ENCODE results near the gene ACP6. TPM values are rescaled to one million over a fixed set of nuclear protein-coding genes. Genes with fewer than 3 reads are reported as not detected.

The ACP6 gene
- total and polyA plus RNA-seq, 2 of the 13 experiments (the other 11 are each of a cell fraction or from before 2014, with no cell fraction given), result 18.1 to 33.7 TPM

DNA sequence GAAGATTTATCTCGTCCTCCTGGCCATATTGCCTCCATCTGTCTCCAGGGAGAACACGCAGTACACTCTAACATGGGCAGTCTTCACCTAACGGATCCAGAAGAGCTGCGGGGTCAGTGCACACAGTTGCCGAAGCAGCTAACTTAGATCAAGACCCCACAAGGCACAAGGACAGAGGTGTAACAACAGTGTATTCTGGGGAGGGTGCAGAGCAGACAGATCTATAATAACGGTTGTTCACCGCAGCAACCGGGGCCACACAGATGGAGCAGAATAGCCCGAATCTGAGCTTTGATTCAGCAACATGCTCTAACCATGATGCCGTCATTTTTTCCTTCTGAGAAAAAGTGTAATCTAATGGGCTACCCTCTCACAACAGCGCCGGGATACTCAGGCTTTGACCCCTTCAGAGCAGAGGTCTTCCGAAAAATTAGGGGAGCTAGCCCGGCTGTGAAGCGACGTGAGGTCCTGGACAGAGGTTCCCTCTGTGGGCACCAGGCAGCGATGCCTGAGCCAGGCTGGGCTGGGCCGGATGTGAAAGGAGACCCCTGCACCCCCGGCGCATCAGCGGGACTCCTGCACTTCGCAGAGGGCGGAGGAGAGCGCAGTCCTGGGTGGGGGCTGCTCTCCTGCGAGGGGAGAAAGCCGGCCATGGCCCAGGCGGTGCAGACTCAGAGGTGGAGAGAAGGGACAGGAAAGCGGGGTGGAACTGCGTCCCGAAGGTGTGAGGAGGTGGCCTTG is 71.5 kb downstream of the ACP6 start (continued):
- TF ChIP-seq, protein P1, sequence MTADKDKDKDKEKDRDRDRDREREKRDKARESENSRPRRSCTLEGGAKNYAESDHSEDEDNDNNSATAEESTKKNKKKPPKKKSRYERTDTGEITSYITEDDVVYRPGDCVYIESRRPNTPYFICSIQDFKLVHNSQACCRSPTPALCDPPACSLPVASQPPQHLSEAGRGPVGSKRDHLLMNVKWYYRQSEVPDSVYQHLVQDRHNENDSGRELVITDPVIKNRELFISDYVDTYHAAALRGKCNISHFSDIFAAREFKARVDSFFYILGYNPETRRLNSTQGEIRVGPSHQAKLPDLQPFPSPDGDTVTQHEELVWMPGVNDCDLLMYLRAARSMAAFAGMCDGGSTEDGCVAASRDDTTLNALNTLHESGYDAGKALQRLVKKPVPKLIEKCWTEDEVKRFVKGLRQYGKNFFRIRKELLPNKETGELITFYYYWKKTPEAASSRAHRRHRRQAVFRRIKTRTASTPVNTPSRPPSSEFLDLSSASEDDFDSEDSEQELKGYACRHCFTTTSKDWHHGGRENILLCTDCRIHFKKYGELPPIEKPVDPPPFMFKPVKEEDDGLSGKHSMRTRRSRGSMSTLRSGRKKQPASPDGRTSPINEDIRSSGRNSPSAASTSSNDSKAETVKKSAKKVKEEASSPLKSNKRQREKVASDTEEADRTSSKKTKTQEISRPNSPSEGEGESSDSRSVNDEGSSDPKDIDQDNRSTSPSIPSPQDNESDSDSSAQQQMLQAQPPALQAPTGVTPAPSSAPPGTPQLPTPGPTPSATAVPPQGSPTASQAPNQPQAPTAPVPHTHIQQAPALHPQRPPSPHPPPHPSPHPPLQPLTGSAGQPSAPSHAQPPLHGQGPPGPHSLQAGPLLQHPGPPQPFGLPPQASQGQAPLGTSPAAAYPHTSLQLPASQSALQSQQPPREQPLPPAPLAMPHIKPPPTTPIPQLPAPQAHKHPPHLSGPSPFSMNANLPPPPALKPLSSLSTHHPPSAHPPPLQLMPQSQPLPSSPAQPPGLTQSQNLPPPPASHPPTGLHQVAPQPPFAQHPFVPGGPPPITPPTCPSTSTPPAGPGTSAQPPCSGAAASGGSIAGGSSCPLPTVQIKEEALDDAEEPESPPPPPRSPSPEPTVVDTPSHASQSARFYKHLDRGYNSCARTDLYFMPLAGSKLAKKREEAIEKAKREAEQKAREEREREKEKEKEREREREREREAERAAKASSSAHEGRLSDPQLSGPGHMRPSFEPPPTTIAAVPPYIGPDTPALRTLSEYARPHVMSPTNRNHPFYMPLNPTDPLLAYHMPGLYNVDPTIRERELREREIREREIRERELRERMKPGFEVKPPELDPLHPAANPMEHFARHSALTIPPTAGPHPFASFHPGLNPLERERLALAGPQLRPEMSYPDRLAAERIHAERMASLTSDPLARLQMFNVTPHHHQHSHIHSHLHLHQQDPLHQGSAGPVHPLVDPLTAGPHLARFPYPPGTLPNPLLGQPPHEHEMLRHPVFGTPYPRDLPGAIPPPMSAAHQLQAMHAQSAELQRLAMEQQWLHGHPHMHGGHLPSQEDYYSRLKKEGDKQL (CRISPR knock-in tag; IDR thresholded peaks at IDR 0.05; ENCODE audit: low read depth), result no peak
- TF ChIP-seq, protein P2, sequence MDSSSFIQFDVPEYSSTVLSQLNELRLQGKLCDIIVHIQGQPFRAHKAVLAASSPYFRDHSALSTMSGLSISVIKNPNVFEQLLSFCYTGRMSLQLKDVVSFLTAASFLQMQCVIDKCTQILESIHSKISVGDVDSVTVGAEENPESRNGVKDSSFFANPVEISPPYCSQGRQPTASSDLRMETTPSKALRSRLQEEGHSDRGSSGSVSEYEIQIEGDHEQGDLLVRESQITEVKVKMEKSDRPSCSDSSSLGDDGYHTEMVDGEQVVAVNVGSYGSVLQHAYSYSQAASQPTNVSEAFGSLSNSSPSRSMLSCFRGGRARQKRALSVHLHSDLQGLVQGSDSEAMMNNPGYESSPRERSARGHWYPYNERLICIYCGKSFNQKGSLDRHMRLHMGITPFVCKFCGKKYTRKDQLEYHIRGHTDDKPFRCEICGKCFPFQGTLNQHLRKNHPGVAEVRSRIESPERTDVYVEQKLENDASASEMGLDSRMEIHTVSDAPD (CRISPR knock-in tag; IDR thresholded peaks at IDR 0.05), result 0 out of 2 replicates have a peak, but pooled peaks have one; percentile 21
- TF ChIP-seq KDM1A (CRISPR knock-in tag; IDR thresholded peaks at IDR 0.05), result no peak
- TF ChIP-seq, protein P3, sequence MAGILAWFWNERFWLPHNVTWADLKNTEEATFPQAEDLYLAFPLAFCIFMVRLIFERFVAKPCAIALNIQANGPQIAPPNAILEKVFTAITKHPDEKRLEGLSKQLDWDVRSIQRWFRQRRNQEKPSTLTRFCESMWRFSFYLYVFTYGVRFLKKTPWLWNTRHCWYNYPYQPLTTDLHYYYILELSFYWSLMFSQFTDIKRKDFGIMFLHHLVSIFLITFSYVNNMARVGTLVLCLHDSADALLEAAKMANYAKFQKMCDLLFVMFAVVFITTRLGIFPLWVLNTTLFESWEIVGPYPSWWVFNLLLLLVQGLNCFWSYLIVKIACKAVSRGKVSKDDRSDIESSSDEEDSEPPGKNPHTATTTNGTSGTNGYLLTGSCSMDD (CRISPR knock-in tag; IDR thresholded peaks at IDR 0.05), result no peak
- TF ChIP-seq RARG (CRISPR knock-in tag; IDR thresholded peaks at IDR 0.05; ENCODE audit: low read depth), result no peak
- TF ChIP-seq, protein P4, sequence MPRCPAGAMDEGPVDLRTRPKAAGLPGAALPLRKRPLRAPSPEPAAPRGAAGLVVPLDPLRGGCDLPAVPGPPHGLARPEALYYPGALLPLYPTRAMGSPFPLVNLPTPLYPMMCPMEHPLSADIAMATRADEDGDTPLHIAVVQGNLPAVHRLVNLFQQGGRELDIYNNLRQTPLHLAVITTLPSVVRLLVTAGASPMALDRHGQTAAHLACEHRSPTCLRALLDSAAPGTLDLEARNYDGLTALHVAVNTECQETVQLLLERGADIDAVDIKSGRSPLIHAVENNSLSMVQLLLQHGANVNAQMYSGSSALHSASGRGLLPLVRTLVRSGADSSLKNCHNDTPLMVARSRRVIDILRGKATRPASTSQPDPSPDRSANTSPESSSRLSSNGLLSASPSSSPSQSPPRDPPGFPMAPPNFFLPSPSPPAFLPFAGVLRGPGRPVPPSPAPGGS (CRISPR knock-in tag; IDR thresholded peaks at IDR 0.05), result no peak
- no peak for TF ChIP-seq ZNF75D (CRISPR knock-in tag; IDR thresholded peaks at IDR 0.05; ENCODE audit: borderline replicate concordance)
- no peak for TF ChIP-seq ZNF224 (CRISPR knock-in tag; IDR thresholded peaks at IDR 0.05)
- TF ChIP-seq ZEB1 (IDR thresholded peaks at IDR 0.05; ENCODE audit: insufficient replicate concordance, low read depth), result no peak
- 0 out of 2 replicates have a peak, but pooled peaks have one; percentile 7 for TF ChIP-seq SIN3A (IDR thresholded peaks at IDR 0.05; ENCODE audit: borderline replicate concordance, low read depth, low read length)
- TF ChIP-seq YY1 (IDR thresholded peaks at IDR 0.05; ENCODE audit: insufficient read depth, insufficient replicate concordance, low read depth, low read length), result no peak
- TF ChIP-seq DPF2 (CRISPR knock-in tag; IDR thresholded peaks at IDR 0.05; ENCODE audit: borderline replicate concordance, low read depth), result no peak
- 0 out of 2 replicates have a peak, but pooled peaks have one; percentile 8 for TF ChIP-seq SMAD1 (CRISPR knock-in tag; IDR thresholded peaks at IDR 0.05; ENCODE audit: borderline replicate concordance, low read depth)
- TF ChIP-seq XRCC5 (optimal IDR thresholded peaks at IDR 0.05; ENCODE audit: low read length), result no peak
- TF ChIP-seq, protein P5, sequence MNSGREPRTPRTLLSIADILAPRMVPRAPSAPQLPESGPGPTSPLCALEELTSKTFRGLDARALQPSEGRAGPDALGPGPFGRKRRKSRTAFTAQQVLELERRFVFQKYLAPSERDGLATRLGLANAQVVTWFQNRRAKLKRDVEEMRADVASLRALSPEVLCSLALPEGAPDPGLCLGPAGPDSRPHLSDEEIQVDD (CRISPR knock-in tag; IDR thresholded peaks at IDR 0.05; ENCODE audit: borderline replicate concordance), result no peak
- TF ChIP-seq, protein P6, sequence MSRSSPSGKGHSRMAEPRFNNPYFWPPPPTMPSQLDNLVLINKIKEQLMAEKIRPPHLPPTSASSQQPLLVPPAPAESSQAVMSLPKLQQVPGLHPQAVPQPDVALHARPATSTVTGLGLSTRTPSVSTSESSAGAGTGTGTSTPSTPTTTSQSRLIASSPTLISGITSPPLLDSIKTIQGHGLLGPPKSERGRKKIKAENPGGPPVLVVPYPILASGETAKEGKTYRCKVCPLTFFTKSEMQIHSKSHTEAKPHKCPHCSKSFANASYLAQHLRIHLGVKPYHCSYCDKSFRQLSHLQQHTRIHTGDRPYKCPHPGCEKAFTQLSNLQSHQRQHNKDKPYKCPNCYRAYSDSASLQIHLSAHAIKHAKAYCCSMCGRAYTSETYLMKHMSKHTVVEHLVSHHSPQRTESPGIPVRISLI (CRISPR knock-in tag; IDR thresholded peaks at IDR 0.05; ENCODE audit: borderline replicate concordance), result no peak
- no peak for TF ChIP-seq CBX2 (IDR thresholded peaks at IDR 0.05; ENCODE audit: low read depth, low read length)
- no peak for TF ChIP-seq CBX2 (CRISPR knock-in tag; IDR thresholded peaks at IDR 0.05; ENCODE audit: low read depth)
